ENCODE results near the gene ADCY6.
"Not testable (repeated sequence)": the region's sequence is repeated elsewhere in the genome, so short reads cannot be mapped to it uniquely, and the experiment has no call there.

Gene ADCY6

DNA sequence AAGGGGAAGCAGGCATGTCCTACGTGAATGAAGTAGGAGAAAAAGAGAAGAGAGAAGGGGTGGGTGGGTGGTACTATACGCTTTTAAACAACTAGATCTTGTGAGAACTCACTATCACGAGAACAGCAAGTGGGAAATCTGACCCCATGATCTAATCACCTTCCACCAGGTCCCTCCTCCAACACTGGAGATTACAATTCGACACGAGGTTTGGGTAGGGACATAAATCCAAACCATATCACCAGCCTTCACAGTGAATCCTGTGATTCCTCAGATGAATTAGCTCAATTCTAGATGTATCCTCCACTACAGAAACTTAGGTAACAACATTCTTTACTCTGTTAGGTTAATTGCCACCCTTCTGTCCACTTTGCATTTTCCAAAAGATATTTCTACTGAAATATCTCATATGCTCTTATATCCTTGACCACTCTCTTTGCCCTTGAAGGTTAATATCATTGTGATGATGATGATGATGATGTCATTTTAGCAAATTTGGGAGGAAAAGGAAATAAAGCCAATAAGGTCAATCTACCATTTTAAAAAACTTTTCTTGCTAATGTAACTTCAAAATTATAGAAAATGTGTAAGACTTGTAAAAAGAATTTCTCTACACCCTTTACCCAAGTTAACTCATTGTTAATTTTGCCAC is 49.1 kb downstream of the ADCY6 start:
- no peak overlapping the region for H3K14ac ChIP-seq (ENCODE audit: low read length in 2 of 2)
- no peak overlapping the region for H3K18ac ChIP-seq (ENCODE audit: low read depth in 1 of 2, low read length in 2 of 2)
- H2AFZ ChIP-seq (ENCODE audit: low read depth, low read length), result no peak overlapping the region
- no peak overlapping the region for H3K4ac ChIP-seq (ENCODE audit: low read depth in 1 of 2, low read length in 2 of 2)
- peaks cover 0 to 20% of the 10 kb centered on the region in 2 experiments for H3K27me3 ChIP-seq (ENCODE audit: control insufficient read depth in 1 of 2, insufficient read depth in 1 of 2, low read length in 2 of 2)
- no peak overlapping the region for H3K4me3 ChIP-seq (ENCODE audit: insufficient read depth in 1 of 2, low read depth in 1 of 2, low read length in 2 of 2)
- no peaks in the 10 kb centered on the region for H3K4me1 ChIP-seq (ENCODE audit: control insufficient read depth, insufficient read depth, low read depth, low read length)
- H3K23ac ChIP-seq (ENCODE audit: low read length in 2 of 2), result no peak overlapping the region
- no peak overlapping the region for H4K91ac ChIP-seq (ENCODE audit: low read length)
- H3K9ac ChIP-seq (ENCODE audit: low read length), result no peak overlapping the region
- no peak for DNase-seq
- H2AK5ac ChIP-seq (ENCODE audit: low read length, severe bottlenecking), result no peak overlapping the region
- no peaks in the 10 kb centered on the region for H3K36me3 ChIP-seq (ENCODE audit: control insufficient read depth in 1 of 2, insufficient read depth in 2 of 2, low read depth in 1 of 2, low read length in 2 of 2)
- no peak overlapping the region for H2BK120ac ChIP-seq (ENCODE audit: low read depth, low read length)
- H3K9me3 ChIP-seq (ENCODE audit: control insufficient read depth, low read length), result no peaks in the 10 kb centered on the region
- H3K4me2 ChIP-seq (ENCODE audit: low read length, poor library complexity, severe bottlenecking), result no peak overlapping the region
- WGBS, result 64% methylated on average over 5 of the region's 5 CpGs
- no peak overlapping the region for H4K8ac ChIP-seq (ENCODE audit: low read length)
- H2BK12ac ChIP-seq (ENCODE audit: low read length in 2 of 2), result no peak overlapping the region
- H3K27ac ChIP-seq (ENCODE audit: low read length, poor library complexity, severe bottlenecking), result no peak overlapping the region
- no peak overlapping the region for H2BK5ac ChIP-seq (ENCODE audit: low read depth, low read length, poor library complexity, severe bottlenecking)
- H2BK15ac ChIP-seq (ENCODE audit: low read depth, poor library complexity, severe bottlenecking), result no peak overlapping the region
- no peaks in the 10 kb centered on the region for H3K79me1 ChIP-seq (replicated peaks; ENCODE audit: low read length, poor library complexity, severe bottlenecking)

- Histone ChIP-seq H2BK5ac (ENCODE audit: low read depth, low read length, poor library complexity, severe bottlenecking) (no peak overlapping the region), H4K8ac (ENCODE audit: low read length) (no peak overlapping the region), H3K27me3 (ENCODE audit: control insufficient read depth in 1 of 2, insufficient read depth in 1 of 2, low read length in 2 of 2) (peaks cover 0 to 16% of the 10 kb centered on the region in 2 experiments), H4K91ac (ENCODE audit: low read length) (no peak overlapping the region), H3K27ac (ENCODE audit: low read length, poor library complexity, severe bottlenecking) (no peak overlapping the region), H2AFZ (ENCODE audit: low read depth, low read length) (no peak overlapping the region), H3K4me2 (ENCODE audit: low read length, poor library complexity, severe bottlenecking) (no peak overlapping the region), H3K9ac (ENCODE audit: low read length) (no peak overlapping the region), H3K36me3 (ENCODE audit: control insufficient read depth in 1 of 2, insufficient read depth in 2 of 2, low read depth in 1 of 2, low read length in 2 of 2) (no peaks in the 10 kb centered on the region), H3K14ac (ENCODE audit: low read length in 2 of 2) (no peak overlapping the region), H2BK12ac (ENCODE audit: low read length in 2 of 2) (no peak overlapping the region), H2BK15ac (ENCODE audit: low read depth, poor library complexity, severe bottlenecking) (no peak overlapping the region), H3K79me1 (replicated peaks; ENCODE audit: low read length, poor library complexity, severe bottlenecking) (no peaks in the 10 kb centered on the region), H3K4me1 (ENCODE audit: control insufficient read depth, insufficient read depth, low read depth, low read length) (no peaks in the 10 kb centered on the region), H2BK120ac (ENCODE audit: low read depth, low read length) (no peak overlapping the region), H3K4me3 (ENCODE audit: insufficient read depth in 1 of 2, low read depth in 1 of 2, low read length in 2 of 2) (no peak overlapping the region), H3K18ac (ENCODE audit: low read depth in 1 of 2, low read length in 2 of 2) (no peak overlapping the region), H3K9me3 (ENCODE audit: control insufficient read depth, low read length) (no peaks in the 10 kb centered on the region), H3K4ac (ENCODE audit: low read depth in 1 of 2, low read length in 2 of 2) (no peak overlapping the region), H2AK5ac (ENCODE audit: low read length, severe bottlenecking) (no peak overlapping the region), H3K23ac (ENCODE audit: low read length in 2 of 2) (no peak overlapping the region)
- DNase-seq, result no peak
- WGBS, result no CpG with 5 or more reads among the region's 1 CpG
Observed at GRCh38 chr12:48736456-48736855, 52.4 kb downstream of the ADCY6 start.

- no peak overlapping the region for H3K27ac ChIP-seq (ENCODE audit: low read length, poor library complexity, severe bottlenecking)
- H3K23ac ChIP-seq (ENCODE audit: low read length in 2 of 2), result no peak overlapping the region
- H2AK5ac ChIP-seq (ENCODE audit: low read length, severe bottlenecking), result no peak overlapping the region
- no peaks in the 10 kb centered on the region for H3K27me3 ChIP-seq (ENCODE audit: control insufficient read depth in 1 of 2, insufficient read depth in 1 of 2, low read length in 2 of 2)
- H3K18ac ChIP-seq (ENCODE audit: low read depth in 1 of 2, low read length in 2 of 2), result no peak overlapping the region
- H3K9ac ChIP-seq (ENCODE audit: low read length), result no peak overlapping the region
- H3K14ac ChIP-seq (ENCODE audit: low read length in 2 of 2), result no peak overlapping the region
- no peak overlapping the region for H4K91ac ChIP-seq (ENCODE audit: low read length)
- H3K4me1 ChIP-seq (ENCODE audit: control insufficient read depth, insufficient read depth, low read depth, low read length), result no peaks in the 10 kb centered on the region
- no peak overlapping the region for H2BK5ac ChIP-seq (ENCODE audit: low read depth, low read length, poor library complexity, severe bottlenecking)
- H3K4ac ChIP-seq (ENCODE audit: low read depth in 1 of 2, low read length in 2 of 2), result no peak overlapping the region
- no peaks in the 10 kb centered on the region for H3K36me3 ChIP-seq (ENCODE audit: control insufficient read depth in 1 of 2, insufficient read depth in 2 of 2, low read depth in 1 of 2, low read length in 2 of 2)
- H4K8ac ChIP-seq (ENCODE audit: low read length), result no peak overlapping the region
- no peak overlapping the region for H2BK12ac ChIP-seq (ENCODE audit: low read length in 2 of 2)
- 81% methylated on average over 5 of the region's 5 CpGs for WGBS
- H3K4me2 ChIP-seq (ENCODE audit: low read length, poor library complexity, severe bottlenecking), result no peak overlapping the region
- H3K9me3 ChIP-seq (ENCODE audit: control insufficient read depth, low read length), result no peaks in the 10 kb centered on the region
- H3K79me1 ChIP-seq (replicated peaks; ENCODE audit: low read length, poor library complexity, severe bottlenecking), result no peaks in the 10 kb centered on the region
- H2BK15ac ChIP-seq (ENCODE audit: low read depth, poor library complexity, severe bottlenecking), result no peak overlapping the region
- H3K4me3 ChIP-seq (ENCODE audit: insufficient read depth in 1 of 2, low read depth in 1 of 2, low read length in 2 of 2), result no peak overlapping the region
- no peak for DNase-seq
- H2BK120ac ChIP-seq (ENCODE audit: low read depth, low read length), result no peak overlapping the region
- H2AFZ ChIP-seq (ENCODE audit: low read depth, low read length), result no peak overlapping the region
Observed at GRCh38 chr12:48728807-48729206, 60.1 kb downstream of the ADCY6 start.

GRCh38 chr12:48720737-48721136 is 68.2 kb downstream of the ADCY6 start:
- H3K23ac ChIP-seq (ENCODE audit: low read length in 2 of 2); H4K8ac ChIP-seq (ENCODE audit: low read length); H3K18ac ChIP-seq (ENCODE audit: low read depth in 1 of 2, low read length in 2 of 2); H2BK120ac ChIP-seq (ENCODE audit: low read depth, low read length); H3K27ac ChIP-seq (ENCODE audit: low read length, poor library complexity, severe bottlenecking); H2AK5ac ChIP-seq (ENCODE audit: low read length, severe bottlenecking); H3K14ac ChIP-seq (ENCODE audit: low read length in 2 of 2); H4K91ac ChIP-seq (ENCODE audit: low read length); H3K9ac ChIP-seq (ENCODE audit: low read length); H3K79me1 ChIP-seq (replicated peaks; ENCODE audit: low read length, poor library complexity, severe bottlenecking); H3K4me1 ChIP-seq (ENCODE audit: control insufficient read depth, insufficient read depth, low read depth, low read length); H2BK5ac ChIP-seq (ENCODE audit: low read depth, low read length, poor library complexity, severe bottlenecking); H2AFZ ChIP-seq (ENCODE audit: low read depth, low read length); H3K4ac ChIP-seq (ENCODE audit: low read depth in 1 of 2, low read length in 2 of 2); H3K36me3 ChIP-seq (ENCODE audit: control insufficient read depth in 1 of 2, insufficient read depth in 2 of 2, low read depth in 1 of 2, low read length in 2 of 2); H3K4me2 ChIP-seq (ENCODE audit: low read length, poor library complexity, severe bottlenecking); H2BK15ac ChIP-seq (ENCODE audit: low read depth, poor library complexity, severe bottlenecking); DNase-seq; H3K27me3 ChIP-seq (ENCODE audit: control insufficient read depth in 1 of 2, insufficient read depth in 1 of 2, low read length in 2 of 2); H2BK12ac ChIP-seq (ENCODE audit: low read length in 2 of 2); H3K4me3 ChIP-seq (ENCODE audit: insufficient read depth in 1 of 2, low read depth in 1 of 2, low read length in 2 of 2): not testable (repeated sequence)
- peaks cover 12% of the 10 kb centered on the region for H3K9me3 ChIP-seq (ENCODE audit: control insufficient read depth, low read length)
- 89% methylated on average over 1 of the region's 1 CpG for WGBS

All from mesenchymal stem cell (in vitro differentiated cells and primary cell).